H1 (cell line): ENCODE measurements around the gene RNF20. TPM values are rescaled to one million over a fixed set of nuclear protein-coding genes. Genes with fewer than 3 reads are reported as not detected.
"Not testable (repeated sequence)": the region's sequence is repeated elsewhere in the genome, so short reads cannot be mapped to it uniquely, and the experiment has no call there.

ENCODE experiments used
- CTCF ChIA-PET: fragments of 300-600 bp; sonication (Branson Sonifier 250); formaldehyde crosslinking; loops from one replicate; lab custom pipeline; 2021; ENCODE audit not compliant: partially characterized antibody; lab: Charles Lee
- POLR2A ChIA-PET: fragments of 300-600 bp; sonication (Branson Sonifier 250); formaldehyde crosslinking; loops from one replicate; lab custom pipeline; 2021; ENCODE audit warnings: inconsistent platforms; ENCODE audit not compliant: partially characterized antibody; lab: Charles Lee
- DNase-seq, 2 experiments: peaks; one replicate each; pipeline versions ENCODE4 v3.0.0 to v3.0.0-alpha.2; 2010 to 2022; ENCODE audit warnings: low spot score in 2 of 2, low read depth in 1 of 2, mixed read lengths in 1 of 2
- FAIRE-seq: peaks from 2 replicates; lab custom pipeline; 2011; peaks lifted over from hg19 to GRCh38; lab: Jason Lieb, UNC
- H2AFZ ChIP-seq: 2 replicates; pipeline ENCODE4 v1.8.1; 2012; ENCODE audit warnings: low read length, inconsistent platforms
- H2AK5ac ChIP-seq: 2 replicates; pipeline ENCODE4 v1.6.1; 2013; ENCODE audit warnings: low read depth, low read length
- H2BK120ac ChIP-seq: replicated peaks from 2 replicates; pipeline ENCODE3; 2013; ENCODE audit warnings: low read depth, low read length, inconsistent platforms
- H2BK12ac ChIP-seq: 2 replicates; pipeline ENCODE4 v1.6.1; 2013; ENCODE audit warnings: low read depth, low read length
- H2BK15ac ChIP-seq: 2 replicates; pipeline ENCODE4 v1.6.1; 2013; ENCODE audit warnings: low read length
- H2BK20ac ChIP-seq: 2 replicates; pipeline ENCODE4 v1.6.1; 2013; ENCODE audit warnings: low read length
- H2BK5ac ChIP-seq: 2 replicates; pipeline ENCODE4 v1.6.1; 2013; ENCODE audit warnings: low read depth, low read length
- H3K14ac ChIP-seq: 2 replicates; pipeline ENCODE4 v1.6.1; 2013; ENCODE audit warnings: inconsistent platforms; ENCODE audit not compliant: insufficient read length
- H3K18ac ChIP-seq: 2 replicates; pipeline ENCODE4 v1.6.1; 2013; ENCODE audit warnings: low read length; ENCODE audit errors: extremely low read depth
- H3K23ac ChIP-seq: 2 replicates; pipeline ENCODE4 v1.6.1; 2013; ENCODE audit warnings: inconsistent platforms; ENCODE audit not compliant: insufficient read length
- H3K23me2 ChIP-seq: 2 replicates; pipeline ENCODE4 v1.6.1; 2013; ENCODE audit warnings: low read depth, low read length
- H3K27ac ChIP-seq: 2 replicates; pipeline ENCODE4 v1.6.1; 2011; ENCODE audit warnings: low read depth, low read length, inconsistent platforms
- H3K27me3 ChIP-seq, 4 experiments: replicated peaks in 1 of 4; 1 replicate in 1 of 4; 2 replicates in 3 of 4; pipeline versions ENCODE4 v1.6.1 to v1.8.1; 2011 to 2013; ENCODE audit warnings: low read length in 3 of 4, mild to moderate bottlenecking in 3 of 4, inconsistent platforms in 2 of 4, mixed read lengths in 2 of 4, moderate library complexity in 1 of 4; ENCODE audit not compliant: control insufficient read depth in 3 of 4, insufficient read depth in 3 of 4; ENCODE audit errors: extremely low read depth in 1 of 4
- H3K36me3 ChIP-seq, 4 experiments: 2 replicates each; pipeline versions ENCODE4 v1.6.1 to v1.8.1; 2011 to 2013; ENCODE audit warnings: mild to moderate bottlenecking in 4 of 4, low read length in 3 of 4, moderate library complexity in 2 of 4, control low read depth in 1 of 4, inconsistent platforms in 1 of 4; ENCODE audit not compliant: insufficient read depth in 4 of 4, control insufficient read depth in 2 of 4
- H3K4ac ChIP-seq: replicated peaks from 2 replicates; pipeline ENCODE3; 2013; ENCODE audit warnings: low read length, low read depth, mixed read lengths, inconsistent platforms; ENCODE audit not compliant: insufficient read length
- H3K4me1 ChIP-seq, 4 experiments: replicated peaks in 1 of 4; 1 replicate in 1 of 4; 2 replicates in 3 of 4; pipeline versions ENCODE4 v1.6.1 to v1.8.1; 2011 to 2013; ENCODE audit warnings: low read length in 3 of 4, inconsistent platforms in 2 of 4, mixed read lengths in 1 of 4; ENCODE audit not compliant: insufficient read depth in 4 of 4, control insufficient read depth in 3 of 4
- H3K4me2 ChIP-seq, 2 experiments: 2 replicates each; pipeline versions ENCODE4 v1.6.1 to v1.8.1; 2011 to 2013; ENCODE audit warnings: low read depth in 2 of 2, low read length in 2 of 2, control low read depth in 1 of 2, inconsistent platforms in 1 of 2, mild to moderate bottlenecking in 1 of 2; ENCODE audit not compliant: insufficient read depth in 1 of 2
- H3K4me3 ChIP-seq, 4 experiments: fragments of 200-600, 300-600 bp in 1 of 4; sonication (generic), shearing (Covaris generic), sonication (Bioruptor Twin) in 1 of 4; 2 replicates each; pipeline versions ENCODE4 v1.5.1 to v1.8.1; 2011 to 2016; ENCODE audit warnings: low read length in 4 of 4, low read depth in 3 of 4, control low read depth in 2 of 4, inconsistent platforms in 2 of 4, mild to moderate bottlenecking in 2 of 4, mixed read lengths in 1 of 4, moderate library complexity in 1 of 4; ENCODE audit not compliant: insufficient read depth in 2 of 4; ENCODE audit errors: extremely low read depth in 1 of 4
- H3K56ac ChIP-seq: replicated peaks from 2 replicates; pipeline ENCODE3; 2013; ENCODE audit warnings: low read depth, mild to moderate bottlenecking, mixed read lengths, low read length, inconsistent platforms; ENCODE audit not compliant: insufficient read length
- H3K79me1 ChIP-seq: 2 replicates; pipeline ENCODE4 v1.6.1; 2013; ENCODE audit warnings: low read depth, low read length, control low read depth
- H3K79me2 ChIP-seq, 2 experiments: 2 replicates each; pipeline versions ENCODE4 v1.6.1 to v1.8.1; 2012 to 2013; ENCODE audit warnings: low read length in 2 of 2, mild to moderate bottlenecking in 2 of 2, inconsistent platforms in 1 of 2; ENCODE audit not compliant: insufficient read depth in 2 of 2, control insufficient read depth in 1 of 2
- H3K9ac ChIP-seq, 4 experiments: replicated peaks in 1 of 4; 1 replicate in 1 of 4; 2 replicates in 3 of 4; pipeline versions ENCODE4 v1.6.1 to v1.8.1; 2011 to 2013; ENCODE audit warnings: low read depth in 3 of 4, low read length in 3 of 4, control low read depth in 2 of 4, mild to moderate bottlenecking in 2 of 4, moderate library complexity in 2 of 4, inconsistent platforms in 1 of 4; ENCODE audit errors: extremely low read depth in 1 of 4
- H3K9me3 ChIP-seq, 2 experiments: 2 replicates each; pipeline versions ENCODE4 v1.6.1 to v1.8.1; 2012 to 2013; ENCODE audit warnings: mild to moderate bottlenecking in 2 of 2, moderate library complexity in 2 of 2, control low read depth in 1 of 2, inconsistent platforms in 1 of 2, low read depth in 1 of 2, low read length in 1 of 2, mixed read lengths in 1 of 2; ENCODE audit not compliant: insufficient read depth in 2 of 2
- H4K20me1 ChIP-seq, 2 experiments: replicated peaks in 1 of 2; 2 replicates each; pipeline versions ENCODE3 to v1.8.1; 2011 to 2013; ENCODE audit warnings: inconsistent platforms in 2 of 2, low read length in 2 of 2, mild to moderate bottlenecking in 1 of 2; ENCODE audit not compliant: insufficient read depth in 2 of 2, control insufficient read depth in 1 of 2
- H4K5ac ChIP-seq: 2 replicates; pipeline ENCODE4 v1.6.1; 2013; ENCODE audit warnings: low read length, low read depth, mixed read lengths, inconsistent platforms; ENCODE audit not compliant: insufficient read length
- H4K8ac ChIP-seq: 2 replicates; pipeline ENCODE4 v1.8.0; 2013; ENCODE audit warnings: mild to moderate bottlenecking, moderate library complexity, low read length, inconsistent platforms; ENCODE audit not compliant: insufficient read depth; ENCODE audit errors: extremely low read depth
- H4K91ac ChIP-seq: replicated peaks from 2 replicates; pipeline ENCODE3; 2013; ENCODE audit warnings: low read length, mixed read lengths, inconsistent platforms; ENCODE audit not compliant: insufficient read length
- POLR2AphosphoS5 ChIP-seq: IDR thresholded peaks from 2 replicates; pipeline ENCODE4 v1.6.1; 2011; ENCODE audit warnings: low read depth, low read length
- SIN3A ChIP-seq, 2 experiments: IDR thresholded peaks in 1 of 2; conservative IDR thresholded peaks in 1 of 2; 2 replicates each; pipeline ENCODE4 v1.6.1; 2011 to 2012; ENCODE audit warnings: low read length in 2 of 2, improper control_type of control experiment in 1 of 2, low read depth in 1 of 2, mild to moderate bottlenecking in 1 of 2
- WGBS, 2 experiments: shearing (Covaris generic) in 1 of 2; methylation state at CpG; one replicate each; pipeline versions ENCODE4 v1.1.6 to v1.1.7; 2013 to 2015; ENCODE audit warnings: low lambda C conversion rate in 2 of 2, mixed read lengths in 2 of 2, inconsistent platforms in 1 of 2, low coverage in 1 of 2, missing lambda C conversion rate in 1 of 2; ENCODE audit not compliant: insufficient replicate concordance in 2 of 2, insufficient coverage in 1 of 2, insufficient read length in 1 of 2; ENCODE audit errors: extremely low coverage in 1 of 2, missing lambda C conversion rate in 1 of 2; 5-methylcytosine and 5-hydroxymethylcytosine counted together
- polyA plus RNA-seq, 7 experiments: library from polyadenylated mRNA; depleted of rRNA in 3 of 7; stranded (reverse) in 5 of 7; unstranded in 2 of 7; fragments of >200 nt in 5 of 7; fragments of 200-250 nt in 2 of 7; gene quantifications; 1 replicate in 5 of 7; 2 replicates in 1 of 7; 4 replicates in 1 of 7; pipeline versions ENCODE4 v1.2.1 to v1.2.3, GENCODE V29; 2011 to 2013; ENCODE audit warnings: missing spikeins in 2 of 7, mixed read lengths in 2 of 7
- total RNA-seq: library from RNA; stranded (reverse); fragmentation: NEBNext Ultra II Directional; extraction: Animal tissue kit (Norgen Biotek cat#: 25700); gene quantifications from 2 replicates; pipeline ENCODE4 v1.2.1, GENCODE V29; 2021
- TF ChIP-seq, protein P1 (sequence below): IDR thresholded peaks from 2 replicates; pipeline ENCODE4 v1.6.1; 2011; ENCODE audit warnings: low read length, improper control_type of control experiment

Gene RNF20
- total and polyA plus RNA-seq, 2 of the 8 experiments (the other 6 are each of a cell fraction or from before 2014, with no cell fraction given), result 9.4 to 65.2 TPM

- TF ChIP-seq, protein P1, sequence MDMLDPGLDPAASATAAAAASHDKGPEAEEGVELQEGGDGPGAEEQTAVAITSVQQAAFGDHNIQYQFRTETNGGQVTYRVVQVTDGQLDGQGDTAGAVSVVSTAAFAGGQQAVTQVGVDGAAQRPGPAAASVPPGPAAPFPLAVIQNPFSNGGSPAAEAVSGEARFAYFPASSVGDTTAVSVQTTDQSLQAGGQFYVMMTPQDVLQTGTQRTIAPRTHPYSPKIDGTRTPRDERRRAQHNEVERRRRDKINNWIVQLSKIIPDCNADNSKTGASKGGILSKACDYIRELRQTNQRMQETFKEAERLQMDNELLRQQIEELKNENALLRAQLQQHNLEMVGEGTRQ, result no peak
- TF ChIP-seq SIN3A (conservative IDR thresholded peaks at IDR 0.05 in 1 of 2, IDR thresholded peaks at IDR 0.05 in 1 of 2; ENCODE audit: low read depth in 1 of 2, low read length in 2 of 2) (no peak), POLR2AphosphoS5 (no peak)
Observed at GRCh38 chr9:101516655-101517054, 17.0 kb upstream of the RNF20 start (continued).

GRCh38 chr9:101518489-101518888 lies 15.2 kb upstream of the RNF20 start:
- DNase-seq, H3K27ac ChIP-seq, H4K5ac ChIP-seq, H3K9me3 ChIP-seq, H3K4me2 ChIP-seq, H3K27me3 ChIP-seq, H4K8ac ChIP-seq, H3K79me1 ChIP-seq, H4K20me1 ChIP-seq, H3K9ac ChIP-seq, H2BK120ac ChIP-seq, FAIRE-seq, H3K4ac ChIP-seq, H3K18ac ChIP-seq, H2AK5ac ChIP-seq, H3K4me3 ChIP-seq, H3K36me3 ChIP-seq, H2AFZ ChIP-seq, H4K91ac ChIP-seq, H3K79me2 ChIP-seq, H2BK5ac ChIP-seq, H2BK15ac ChIP-seq, H3K23me2 ChIP-seq, H2BK12ac ChIP-seq, POLR2A ChIA-PET, H2BK20ac ChIP-seq, H3K23ac ChIP-seq, H3K56ac ChIP-seq, H3K14ac ChIP-seq: not testable (repeated sequence)
- CTCF ChIA-PET, result interaction anchor here (1.4 to 26.1 kb wide), 3 partner anchors 9 to 56 kb away, joined by 10 to 447 read pairs (median 11); no protein-coding TSS in a partner anchor
- H3K4me1 ChIP-seq, result peaks cover 0 to 12% (median 7%) of the 10 kb centered on the region in 4 experiments; a peak in 4 of 7 replicates
- 88% methylated on average over 3 of the region's 3 CpGs; no CpG with 5 or more reads in 1 of the 2 experiments for WGBS, 2 experiments
